AML-193 (cell line): ENCODE results near the gene HES7.
"Not testable (repeated sequence)": the region's sequence is repeated elsewhere in the genome, so short reads cannot be mapped to it uniquely, and the experiment has no call there.

Experiments
- DNase-seq, 2 experiments: peaks; one replicate each; lab custom pipeline; 2025; lab: John Stamatoyannopoulos, UW

The HES7 gene

DNA sequence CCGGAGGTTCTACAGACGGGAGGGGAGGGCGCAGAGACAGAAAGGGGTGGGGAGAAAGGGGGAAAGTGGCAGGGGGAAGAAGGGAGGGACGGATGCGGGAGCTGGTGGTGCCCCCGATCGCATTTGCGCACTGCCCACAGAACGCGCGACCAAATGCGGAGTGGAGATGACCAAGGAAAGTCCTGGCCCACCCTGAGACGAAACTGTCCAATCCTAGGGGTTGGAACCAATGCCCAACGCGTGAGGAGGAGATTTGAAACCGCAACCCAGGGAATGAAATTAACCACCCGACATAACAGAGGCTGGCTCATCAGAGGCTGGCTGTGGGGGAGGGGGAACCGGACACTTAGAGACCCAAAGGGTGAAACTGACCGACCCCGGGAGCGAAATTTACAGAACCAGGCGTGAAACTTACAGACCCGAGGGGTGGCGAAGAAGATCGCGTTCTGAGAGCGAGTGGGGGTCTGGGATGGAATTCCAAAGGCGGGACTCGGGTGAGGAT lies 1.4 kb downstream of the HES7 start:
- DNase-seq: no peak

DNA sequence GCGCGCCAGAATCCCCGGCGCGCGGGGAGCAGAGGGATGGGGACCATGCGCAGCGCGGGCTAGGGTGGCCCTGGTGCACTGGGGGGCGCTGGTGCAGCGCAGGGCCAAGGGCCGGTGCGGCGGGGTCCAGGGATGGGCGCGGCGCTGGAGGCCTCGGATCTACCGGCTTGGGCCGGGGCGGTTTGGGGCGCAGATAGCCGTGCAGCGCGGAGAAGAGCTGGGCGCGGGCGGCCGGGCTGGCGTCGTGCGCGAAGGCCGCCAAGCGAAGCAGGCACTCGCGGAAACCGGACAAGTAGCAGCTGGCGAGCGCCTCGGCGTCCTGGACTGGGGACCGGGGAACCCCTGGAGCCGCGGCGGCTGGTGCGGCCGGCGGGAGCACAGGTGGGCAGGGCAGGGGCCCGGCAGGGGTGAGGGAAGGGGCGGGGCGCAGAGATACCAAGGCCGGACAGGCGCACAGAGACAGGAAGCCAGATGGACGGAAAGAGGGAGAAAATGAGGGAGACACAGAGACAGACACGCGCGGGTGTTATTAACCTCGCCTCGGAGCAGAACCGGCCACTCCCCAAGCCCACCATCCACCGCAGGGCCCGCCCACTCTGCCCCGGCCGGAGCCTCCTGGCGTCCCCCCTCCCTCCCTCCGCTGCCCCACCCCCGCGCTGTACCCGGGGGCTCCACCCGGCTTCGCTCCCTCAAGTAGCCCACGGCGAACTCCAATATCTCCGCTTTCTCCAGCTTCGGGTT lies 2.1 kb downstream of the HES7 start:
- DNase-seq: no peak

GRCh38 chr17:8121407-8121680 lies 2.6 kb downstream of the HES7 start:
- DNase-seq: no peak

DNA sequence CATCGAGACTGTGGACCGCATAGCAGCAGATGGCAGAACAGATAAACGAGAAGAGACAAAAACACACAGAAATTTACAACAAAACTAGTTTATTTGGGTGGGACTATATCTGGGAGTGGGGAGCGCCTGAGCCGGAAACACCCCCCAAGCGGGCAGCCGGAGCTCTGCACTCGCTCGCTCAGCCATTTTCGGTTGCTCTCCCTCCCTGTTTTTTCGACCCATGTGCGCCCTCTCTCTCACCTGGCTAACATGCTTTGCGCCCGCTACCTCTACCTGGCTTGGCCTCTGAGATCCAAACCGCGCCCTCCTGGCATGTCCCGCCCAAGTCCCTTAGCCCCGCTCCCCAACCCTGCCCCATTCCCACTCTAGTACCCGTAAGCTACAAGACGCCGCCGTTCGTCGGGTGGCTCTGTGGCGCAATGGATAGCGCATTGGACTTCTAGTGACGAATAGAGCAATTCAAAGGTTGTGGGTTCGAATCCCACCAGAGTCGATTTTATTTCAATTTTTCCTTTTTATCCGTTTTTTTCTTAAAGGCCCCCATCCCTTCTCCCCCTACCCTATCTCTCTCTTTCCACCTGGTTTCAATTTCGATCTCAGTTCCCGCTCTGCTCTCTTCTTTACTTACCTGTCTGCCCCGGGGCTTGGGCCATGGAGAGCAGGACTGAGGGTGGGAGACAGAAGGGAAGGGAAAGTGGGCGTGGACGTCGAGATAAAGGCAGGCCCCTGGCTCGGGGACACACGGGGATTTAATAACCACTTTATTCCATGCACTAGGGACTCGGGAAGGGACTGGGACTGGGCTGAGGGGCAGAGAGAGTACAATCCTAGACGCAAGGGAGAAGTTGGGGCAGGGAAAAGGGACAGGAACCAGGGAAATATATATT lies 3.1 kb downstream of the HES7 start:
- no peak for DNase-seq

DNA sequence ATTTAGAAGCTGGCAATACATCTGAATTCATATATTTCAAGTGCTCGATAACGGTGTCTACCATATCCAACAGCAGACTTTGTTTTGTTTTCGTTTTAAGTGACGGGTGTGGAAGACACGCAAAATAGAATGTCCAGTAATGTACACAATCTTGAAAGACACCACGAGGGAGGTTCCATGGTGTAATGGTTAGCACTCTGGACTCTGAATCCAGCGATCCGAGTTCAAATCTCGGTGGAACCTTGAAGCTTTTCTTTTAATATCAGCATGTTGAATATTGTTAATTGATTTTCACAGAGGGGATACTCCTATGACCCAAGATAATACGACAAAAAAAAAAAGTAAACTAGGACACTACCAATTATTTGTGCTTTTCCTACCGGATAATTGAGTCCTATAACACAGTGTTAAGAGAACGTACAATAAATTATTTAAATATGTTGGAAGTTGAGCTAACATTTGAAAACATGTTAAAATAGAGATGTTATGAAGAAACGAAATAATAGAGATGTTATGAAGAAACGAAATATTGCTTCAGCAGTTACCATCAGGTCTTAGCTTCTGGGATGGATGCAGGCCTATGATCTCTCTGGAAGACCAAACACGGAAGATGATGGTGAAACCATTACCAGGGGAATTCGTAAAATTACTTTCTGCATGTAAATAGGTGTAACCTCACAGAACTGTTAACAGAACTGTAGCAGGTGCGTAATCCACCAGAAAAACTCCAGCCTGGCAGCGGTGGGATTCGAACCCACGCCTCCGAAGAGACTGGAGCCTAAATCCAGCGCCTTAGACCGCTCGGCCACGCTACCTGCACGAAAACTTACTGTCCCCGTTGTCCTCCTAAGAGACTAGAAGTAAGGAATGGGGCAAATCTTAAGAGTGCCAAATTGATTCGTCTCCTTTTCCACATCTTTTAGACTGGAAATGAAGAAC lies 4.1 kb downstream of the HES7 start:
- peak; percentile 28 to 44 for DNase-seq

DNA sequence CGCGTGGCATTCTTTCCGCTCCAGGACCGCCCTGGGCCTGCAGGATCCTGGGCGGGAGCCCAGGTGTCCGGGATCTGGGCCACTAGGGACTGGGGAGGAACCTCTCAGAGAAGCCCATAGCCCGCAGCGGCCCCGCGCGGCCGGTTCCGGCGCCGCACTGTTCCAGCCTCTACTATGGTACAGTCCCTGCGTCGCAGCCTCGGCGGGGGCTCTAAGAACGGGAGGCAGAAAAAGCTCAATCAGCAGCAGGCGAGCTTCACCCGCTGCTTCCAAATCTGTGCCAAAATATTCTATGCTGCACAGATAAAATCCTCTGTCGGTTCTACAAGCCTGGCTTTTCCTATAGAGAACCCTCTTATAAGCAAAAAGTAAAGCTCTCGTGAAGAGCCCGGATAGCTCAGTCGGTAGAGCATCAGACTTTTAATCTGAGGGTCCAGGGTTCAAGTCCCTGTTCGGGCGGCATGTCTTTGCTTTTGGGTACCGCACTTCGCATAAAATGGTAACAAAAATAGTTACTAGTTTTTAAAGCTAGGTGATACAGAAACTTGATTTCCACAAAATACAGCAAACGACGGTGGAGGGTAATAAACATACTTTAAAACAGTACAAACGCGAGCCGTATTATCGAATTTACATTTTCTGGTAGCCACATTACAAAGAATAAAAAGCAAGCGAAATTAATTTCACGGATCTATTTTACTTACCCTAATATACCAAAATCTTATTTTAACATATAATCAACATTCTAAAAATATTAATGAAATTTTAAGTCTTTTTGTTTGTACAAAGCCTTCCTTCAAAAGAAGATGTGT lies 4.9 kb downstream of the HES7 start:
- peak; percentile 38 to 47 for DNase-seq

GRCh38 chr17:8117980-8118768 lies 5.7 kb downstream of the HES7 start, which contains the start of gene ALOXE3:
ALOXE3 (minus strand) TSS chr17:8118514; CDS start chr17:8117990, 524 bp downstream.
- DNase-seq: no peak

DNA sequence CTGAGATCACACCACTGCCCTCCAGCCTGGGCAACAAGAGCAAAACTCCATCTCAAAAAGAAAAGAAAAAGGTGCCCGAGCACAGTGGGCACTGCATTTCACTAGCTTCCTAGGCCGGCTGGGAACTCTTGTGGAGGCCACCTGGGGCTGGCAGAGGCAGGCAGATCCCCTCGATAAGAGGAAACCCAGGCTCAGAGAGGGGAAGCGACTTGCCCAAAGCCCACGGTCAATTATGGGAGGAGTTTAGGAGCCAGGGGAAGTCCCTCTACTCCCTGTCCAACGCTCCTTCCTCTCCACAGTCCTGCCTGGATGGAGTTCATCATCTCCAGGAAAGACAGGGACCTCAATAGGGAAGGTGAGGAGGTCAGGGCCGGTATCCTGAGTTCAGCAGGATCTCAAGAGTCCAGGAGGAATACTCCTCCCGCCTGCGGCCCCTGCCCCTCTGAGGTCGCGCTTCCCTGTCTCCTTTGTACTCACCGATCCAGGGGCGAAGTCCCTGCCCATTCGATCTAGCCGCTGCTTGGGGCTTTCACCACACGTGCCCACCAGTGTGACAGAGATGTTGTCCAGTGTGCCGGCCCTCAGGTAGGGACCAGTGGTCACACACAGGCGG lies 6.4 kb downstream of the HES7 start:
- DNase-seq: no peak

GRCh38 chr17:8116776-8117175 lies 7.1 kb downstream of the HES7 start:
- no peak for DNase-seq

GRCh38 chr17:8110907-8111306 lies 13.0 kb downstream of the HES7 start:
- no peak for DNase-seq

DNA sequence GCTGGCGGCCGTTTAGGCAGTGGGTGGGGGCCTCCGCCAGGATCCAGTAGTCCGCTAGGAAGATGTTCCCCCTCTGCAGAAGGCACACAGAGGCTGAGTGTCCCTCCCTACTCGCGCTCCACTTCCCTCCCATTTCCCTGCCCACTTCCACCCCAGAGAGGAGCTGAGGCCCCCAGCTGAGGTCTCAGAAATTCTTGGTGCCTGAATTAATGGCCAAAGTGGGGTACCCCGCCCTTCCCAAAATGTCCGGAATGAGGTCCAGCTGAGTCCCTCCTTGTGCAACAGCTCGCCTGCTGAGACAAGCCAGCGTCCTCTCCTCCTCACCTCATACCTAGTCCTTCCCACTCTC lies 13.5 kb downstream of the HES7 start:
- no peak for DNase-seq

GRCh38 chr17:8109661-8110455 lies 14.0 kb downstream of the HES7 start:
- DNase-seq: no peak

DNA sequence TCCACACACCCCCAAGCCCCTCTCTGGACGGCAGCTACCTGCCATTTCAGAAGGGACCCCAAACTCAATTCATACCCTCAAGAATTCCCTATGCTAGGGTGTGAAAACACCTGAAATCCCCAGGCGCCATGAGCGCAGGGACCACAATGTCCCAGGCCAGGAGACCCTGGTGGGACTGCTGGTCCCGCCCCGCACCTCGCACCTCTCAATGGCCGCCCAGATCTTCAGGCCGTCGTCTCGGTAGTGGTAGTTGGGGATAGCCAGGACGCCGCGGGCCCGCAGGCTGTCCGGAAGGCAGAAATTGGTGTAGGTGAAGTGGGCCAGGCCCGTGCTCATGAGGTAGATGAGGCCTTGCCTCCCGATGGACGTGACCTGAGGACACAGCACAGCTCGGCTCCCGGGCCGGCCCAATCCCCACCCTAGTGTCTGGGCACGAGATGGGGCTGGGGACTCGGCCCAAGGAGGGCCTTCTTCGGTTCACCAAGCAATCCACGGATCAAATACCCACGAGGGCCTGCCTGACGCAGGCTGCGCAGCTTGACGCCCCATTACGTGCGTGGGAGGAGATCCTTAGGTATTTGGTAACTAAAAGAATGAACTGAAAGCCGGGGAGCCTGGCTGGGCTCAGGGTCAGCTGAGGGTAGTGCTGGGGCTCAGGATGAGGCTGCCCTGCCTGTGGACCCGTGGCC lies 14.8 kb downstream of the HES7 start:
- no peak for DNase-seq

GRCh38 chr17:8106980-8107379 lies 16.9 kb downstream of the HES7 start:
- DNase-seq: not testable (repeated sequence)

DNA sequence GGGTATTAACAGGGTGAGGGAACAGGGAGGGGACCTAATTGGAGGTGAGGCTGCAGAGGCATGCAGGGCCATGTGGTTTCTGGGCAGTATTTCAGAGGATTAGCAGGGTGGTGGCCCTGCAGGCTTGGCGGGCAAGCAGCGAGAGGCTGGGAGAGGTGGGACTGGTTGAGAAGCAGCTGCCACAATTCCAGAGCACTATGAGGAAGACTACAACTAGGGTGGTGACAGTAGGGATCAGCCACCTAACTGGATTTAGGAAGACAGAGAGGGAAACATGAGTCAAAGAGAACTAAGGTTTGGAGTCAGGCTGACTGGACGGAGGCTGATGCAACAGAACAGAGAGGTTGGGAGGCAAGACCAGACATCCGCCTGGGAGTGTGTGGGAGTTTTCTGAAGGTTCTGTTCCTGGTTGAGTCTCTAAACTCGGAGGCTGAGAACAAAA lies 17.9 kb downstream of the HES7 start:
- DNase-seq: no peak

DNA sequence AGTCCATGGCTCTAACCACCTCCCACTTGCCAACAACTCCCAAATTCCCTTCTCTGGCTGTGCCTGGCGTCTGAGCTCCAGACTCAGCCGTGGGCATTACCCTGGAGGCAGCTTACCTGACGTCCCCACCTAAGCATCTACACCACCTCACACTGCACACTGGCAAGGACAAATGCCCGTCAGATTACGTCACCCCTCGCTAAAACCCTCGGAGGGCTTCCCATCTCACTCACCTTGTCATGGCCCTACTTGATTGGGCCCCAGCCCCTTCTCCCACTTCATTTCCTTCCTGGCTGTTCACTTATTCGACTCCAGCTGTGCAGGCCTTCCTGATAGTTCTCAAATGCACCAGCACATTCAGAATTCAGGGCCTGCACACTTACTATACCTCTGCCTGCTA lies 19.0 kb downstream of the HES7 start:
- DNase-seq: no peak

DNA sequence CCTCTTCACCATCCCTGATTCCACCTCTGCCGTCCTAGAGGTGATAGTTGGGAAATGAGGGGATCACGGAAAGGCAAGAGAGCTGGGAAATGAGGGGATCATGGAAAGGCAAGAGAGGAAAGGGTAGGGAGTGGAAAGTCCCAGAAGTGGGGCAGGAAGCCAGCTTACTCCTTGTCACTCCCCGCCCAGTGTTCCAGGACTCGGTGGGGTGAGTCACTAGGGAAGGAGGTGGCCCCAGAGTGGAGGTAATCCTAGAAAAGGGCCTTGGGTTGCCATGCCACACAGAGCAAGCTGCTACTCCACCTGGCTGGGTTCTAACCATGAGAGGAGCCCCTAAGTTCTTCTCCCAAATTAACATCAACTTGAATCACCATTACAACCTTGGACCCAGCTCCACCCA lies 20.4 kb downstream of the HES7 start:
- DNase-seq: no peak

DNA sequence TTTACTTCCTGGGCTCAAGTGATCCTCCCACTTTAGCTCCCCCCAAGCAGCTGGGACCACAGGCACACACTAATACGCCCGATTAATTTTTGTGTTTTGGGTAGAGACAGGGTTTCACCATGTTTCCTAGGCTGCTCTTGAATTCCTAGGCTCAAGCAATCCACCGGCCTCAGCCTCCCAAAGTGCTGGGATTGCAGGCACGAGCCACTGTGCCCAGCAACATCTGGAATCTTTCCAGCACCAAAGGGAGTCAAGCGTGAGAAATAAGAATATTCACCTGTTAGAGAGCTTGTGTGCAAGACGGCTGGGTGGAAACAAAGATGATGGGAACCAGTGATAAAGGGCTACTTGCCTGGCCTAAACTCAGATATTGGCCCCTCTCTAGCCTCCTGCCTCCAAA lies 22.2 kb downstream of the HES7 start:
- no peak for DNase-seq

GRCh38 chr17:8100763-8101162 lies 23.1 kb downstream of the HES7 start:
- DNase-seq: no peak
